HG03139 (cell line): ENCODE results near the gene MRPL14.
"Not testable (repeated sequence)": the region's sequence is repeated elsewhere in the genome, so short reads cannot be mapped to it uniquely, and the experiment has no call there.

Experiments
- ATAC-seq: cut with Tn5 transposase; IDR thresholded peaks from one replicate; pipeline ENCODE4 v1.9.1; 2021; ENCODE audit not compliant: unreplicated experiment

The MRPL14 gene

DNA sequence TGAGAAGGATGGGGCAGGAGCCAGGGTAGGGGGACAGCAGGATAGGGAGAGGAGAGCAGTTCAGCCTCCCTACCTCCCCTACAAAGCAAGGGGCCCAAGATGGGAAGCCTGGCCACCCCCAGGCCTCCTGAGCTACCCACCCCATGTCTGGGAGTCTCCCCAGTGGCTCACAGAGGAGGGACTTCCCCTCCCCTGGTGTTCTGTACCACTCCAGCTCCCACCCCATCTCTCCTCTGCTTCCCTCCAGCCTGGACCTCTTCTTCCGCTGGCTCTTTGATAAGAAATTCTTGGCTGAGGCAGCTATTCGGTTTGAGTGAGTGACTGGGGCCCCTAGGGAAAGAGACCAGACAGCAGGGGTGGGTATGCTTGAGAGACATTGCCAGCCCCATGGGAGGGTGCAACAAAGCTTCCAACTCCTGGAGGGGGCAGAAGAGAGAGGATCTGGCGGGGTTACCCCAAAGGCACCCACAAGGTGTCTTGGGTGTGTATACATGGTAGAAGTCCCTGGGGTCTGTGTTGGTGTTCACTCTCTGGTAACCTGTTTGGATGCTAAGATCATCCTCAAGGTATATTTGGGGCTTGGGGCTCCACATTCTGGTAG lies 23.2 kb upstream of the MRPL14 start:
- ATAC-seq = no peak

DNA sequence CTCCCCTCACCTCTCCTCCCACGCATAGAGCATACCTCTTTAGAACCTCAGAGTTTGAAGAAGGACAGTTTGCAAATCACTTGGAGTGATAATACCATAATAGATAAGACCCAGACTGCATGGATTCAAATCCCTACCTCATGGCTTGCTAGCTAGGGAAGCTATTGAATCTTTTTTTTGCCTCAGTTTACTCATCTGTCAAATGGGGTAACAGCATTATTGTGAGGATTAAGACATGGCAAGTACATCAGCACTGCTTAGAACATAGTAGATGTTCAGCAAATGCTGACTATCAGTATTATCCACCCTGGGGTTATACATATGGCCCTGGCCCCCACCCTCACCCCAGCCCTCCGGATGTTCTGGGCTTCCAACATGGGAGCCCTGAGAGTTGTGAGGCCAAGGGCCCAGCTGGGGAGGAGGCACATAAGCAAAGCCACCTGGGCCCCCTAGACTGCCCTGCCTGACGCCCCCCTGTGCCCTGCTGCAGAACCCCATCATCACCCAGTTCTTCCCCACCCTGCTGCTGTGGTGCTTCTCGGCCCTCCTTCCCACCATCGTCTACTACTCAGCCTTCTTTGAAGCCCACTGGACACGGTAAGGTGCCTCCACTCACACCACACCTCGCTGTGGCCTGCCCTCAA lies 22.2 kb upstream of the MRPL14 start:
- ATAC-seq = no peak

DNA sequence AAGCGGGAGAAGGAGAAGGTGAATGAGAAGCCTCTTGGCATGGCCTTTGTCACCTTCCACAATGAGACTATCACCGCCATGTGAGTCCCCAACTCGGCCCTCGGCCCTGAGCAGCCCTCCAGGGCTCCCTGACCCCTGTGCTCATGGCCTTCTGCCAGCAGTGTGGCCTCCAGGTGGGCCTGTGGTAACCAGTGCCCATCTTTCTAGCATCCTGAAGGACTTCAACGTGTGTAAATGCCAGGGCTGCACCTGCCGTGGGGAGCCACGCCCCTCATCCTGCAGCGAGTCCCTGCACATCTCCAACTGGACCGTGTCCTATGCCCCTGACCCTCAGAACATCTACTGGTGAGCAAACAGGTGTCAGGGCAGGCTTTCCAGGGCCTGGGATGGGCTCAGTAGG lies 21.1 kb upstream of the MRPL14 start:
- ATAC-seq = no peak

DNA sequence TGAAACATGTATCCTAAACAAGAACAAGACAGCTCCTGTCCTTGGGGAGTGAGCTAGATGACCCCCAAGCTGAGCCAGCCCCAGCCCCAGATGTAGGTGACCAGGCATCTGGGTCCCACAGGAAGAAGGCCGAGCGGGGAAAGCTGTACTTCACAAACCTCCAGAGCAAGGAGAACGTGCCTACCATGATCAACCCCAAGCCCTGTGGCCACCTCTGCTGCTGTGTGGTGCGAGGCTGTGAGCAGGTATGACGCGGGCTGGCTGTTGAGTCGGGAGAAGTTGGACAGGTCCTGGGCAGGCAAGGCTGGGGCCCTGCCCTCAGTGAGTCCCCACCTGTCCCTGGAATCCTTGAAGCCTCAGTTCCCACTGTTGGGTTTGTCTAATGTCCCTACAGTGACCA lies 20.0 kb upstream of the MRPL14 start:
- no peak for ATAC-seq

DNA sequence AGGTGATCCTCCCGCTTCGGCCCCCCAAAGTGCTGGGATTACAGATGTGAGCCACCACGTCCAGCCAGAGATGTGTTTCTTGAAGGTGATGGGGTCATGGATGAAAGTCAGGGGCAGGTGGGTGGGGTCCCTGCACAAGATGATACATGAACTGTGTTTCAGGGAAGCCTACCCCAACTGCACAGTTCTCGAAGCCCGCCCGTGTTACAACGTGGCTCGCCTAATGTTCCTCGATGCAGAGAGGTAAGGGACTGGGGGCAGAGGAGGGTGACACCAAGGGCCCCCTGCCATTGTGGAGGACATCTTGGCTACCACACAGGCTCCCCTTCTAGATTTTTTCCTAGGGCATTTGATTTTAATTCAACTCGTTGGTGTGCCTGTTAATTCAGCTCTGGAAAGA lies 19.4 kb upstream of the MRPL14 start:
- no peak for ATAC-seq

DNA sequence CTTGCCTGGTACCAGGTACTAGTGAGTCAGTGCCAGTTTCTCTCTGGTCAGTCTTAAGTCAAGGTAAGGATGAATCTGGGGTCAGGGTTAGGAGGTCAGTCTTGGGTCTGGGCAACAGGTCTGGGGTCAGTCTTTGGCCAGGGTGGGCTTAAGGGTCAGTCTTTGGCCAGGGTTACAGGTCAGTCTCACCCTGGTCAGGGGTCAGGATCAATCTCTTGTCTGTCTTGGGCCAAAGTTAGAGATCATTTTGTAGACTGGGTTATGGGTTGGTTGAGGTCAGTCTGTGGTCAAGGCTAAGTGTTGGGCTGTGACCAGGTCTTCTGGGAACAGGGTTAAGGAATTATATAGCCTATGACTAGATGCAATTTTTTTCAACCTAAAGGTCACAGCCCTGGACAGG lies 18.6 kb upstream of the MRPL14 start:
- ATAC-seq = no peak

DNA sequence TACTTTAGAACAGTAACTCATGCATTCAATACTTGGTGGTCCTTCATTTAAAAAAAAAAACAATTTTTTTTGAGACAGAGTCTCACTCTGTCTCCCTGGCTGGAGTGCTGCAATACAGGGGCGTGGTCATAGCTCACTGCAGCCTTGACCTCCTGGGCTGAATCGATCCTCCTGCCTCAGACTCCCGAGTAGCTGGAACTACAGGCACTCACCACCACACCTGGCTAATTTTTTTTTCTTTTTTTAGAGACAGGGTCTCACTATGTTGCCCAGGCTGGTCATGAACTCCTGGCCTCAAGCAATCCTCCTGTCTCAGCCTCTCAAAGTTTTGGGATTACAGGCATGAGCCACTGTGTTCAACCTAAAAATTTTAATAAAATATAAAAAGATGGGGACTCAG lies 17.3 kb upstream of the MRPL14 start:
- not testable (repeated sequence) for ATAC-seq

DNA sequence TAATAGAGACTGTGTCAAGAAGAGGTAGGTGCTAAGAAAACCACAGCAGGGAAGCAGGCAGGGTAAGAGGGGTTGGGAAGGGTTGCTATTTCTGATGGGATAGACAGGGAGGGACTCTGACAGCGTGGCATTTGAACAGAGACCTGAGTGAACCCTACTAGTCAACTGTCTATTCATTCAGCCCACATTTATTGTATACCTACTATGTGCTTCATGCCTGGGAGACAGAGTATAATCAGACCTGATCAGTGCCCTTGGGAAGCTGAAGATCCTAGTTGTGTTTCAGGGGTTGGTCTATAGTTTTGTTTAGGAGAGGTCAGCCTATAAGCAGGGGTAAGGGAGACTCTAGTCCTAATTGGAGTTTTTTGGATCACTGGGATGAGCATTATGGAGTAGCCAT lies 16.5 kb upstream of the MRPL14 start:
- ATAC-seq = no peak

DNA sequence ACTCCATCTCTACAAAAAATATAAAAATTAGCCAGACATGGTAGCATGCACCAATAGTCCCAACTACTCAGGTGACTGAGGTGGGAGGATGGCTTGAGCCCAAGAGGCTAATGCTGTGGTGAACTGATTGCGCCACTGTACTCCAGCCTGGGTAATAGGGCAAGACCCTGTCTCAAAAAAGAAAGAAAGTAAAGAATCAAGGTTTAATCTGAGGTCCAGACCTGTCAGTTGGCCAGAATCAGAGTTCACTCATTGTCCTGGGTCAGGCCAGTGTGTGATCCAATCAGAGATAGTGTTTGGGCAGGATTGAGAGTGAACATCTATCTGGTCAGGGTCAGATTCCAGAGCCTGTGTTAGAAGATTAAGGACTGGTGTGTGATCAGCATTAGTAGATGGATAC lies 15.6 kb upstream of the MRPL14 start:
- ATAC-seq = no peak

DNA sequence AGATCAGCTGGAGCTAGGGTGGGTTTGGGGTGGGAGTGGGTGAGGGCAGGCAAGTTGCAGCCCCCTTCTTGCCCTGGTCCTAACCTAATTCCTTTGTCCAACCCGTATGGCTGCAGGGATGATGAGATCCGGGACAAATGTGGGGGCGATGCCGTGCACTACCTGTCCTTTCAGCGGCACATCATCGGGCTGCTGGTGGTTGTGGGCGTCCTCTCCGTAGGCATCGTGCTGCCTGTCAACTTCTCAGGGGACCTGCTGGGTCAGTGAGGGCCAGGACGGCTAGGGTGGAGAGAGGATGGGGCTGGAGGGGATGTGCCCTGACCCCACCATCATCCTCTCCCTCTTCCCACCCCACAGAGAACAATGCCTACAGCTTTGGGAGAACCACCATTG lies 12.1 kb upstream of the MRPL14 start:
- ATAC-seq = no peak

DNA sequence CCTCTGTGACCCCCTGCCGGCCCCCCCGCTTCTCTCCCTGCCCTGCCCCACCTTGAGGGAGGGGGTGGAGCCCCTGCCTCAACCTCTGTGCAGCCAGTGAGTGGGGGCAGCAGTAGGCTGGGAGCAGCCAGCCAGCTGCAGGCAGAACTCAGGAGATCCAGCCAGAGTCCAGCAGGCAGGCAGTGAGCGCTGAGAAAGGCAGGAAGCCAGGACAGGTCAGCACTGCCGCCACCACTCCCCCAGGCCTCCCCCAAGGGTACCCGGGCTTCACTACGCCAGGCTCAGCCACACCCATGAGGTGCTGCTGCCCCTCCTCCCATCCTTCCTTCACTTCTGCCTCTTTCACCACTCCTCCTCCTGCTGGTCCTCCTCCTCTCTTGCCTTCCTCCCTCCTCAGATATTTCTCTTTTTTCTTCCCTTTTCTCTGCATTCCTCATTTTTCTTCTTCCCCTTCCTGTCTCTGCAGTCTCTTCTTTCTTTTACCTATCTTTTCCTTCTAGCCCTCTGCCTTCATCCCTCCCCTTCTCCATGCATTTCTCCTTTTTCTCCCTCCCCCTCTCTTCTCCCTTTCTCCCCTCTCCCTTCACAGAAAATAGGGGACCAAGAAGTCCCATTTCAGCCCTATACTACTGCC lies 11.6 kb upstream of the MRPL14 start:
- ATAC-seq = no peak

DNA sequence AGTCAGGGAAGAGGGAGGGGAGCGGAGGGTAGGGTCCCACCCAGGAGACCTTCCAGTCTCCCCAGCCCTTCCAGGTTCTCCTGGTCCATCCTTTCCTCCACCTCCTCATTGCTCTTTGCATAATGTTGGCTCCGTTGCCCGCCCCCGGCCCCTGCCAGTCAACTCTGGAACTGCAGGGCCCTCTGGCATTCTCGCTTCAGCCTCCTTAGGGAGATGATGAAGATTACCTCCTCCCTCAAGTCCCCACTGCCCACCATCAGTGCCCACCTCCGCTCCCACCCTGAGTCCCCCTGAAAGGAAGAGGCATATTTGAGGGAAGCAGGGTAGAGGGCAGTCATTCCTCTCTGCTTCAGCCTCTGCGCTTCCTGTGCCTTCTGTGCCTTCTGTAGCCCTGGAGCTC lies 8.6 kb upstream of the MRPL14 start:
- ATAC-seq = no peak

DNA sequence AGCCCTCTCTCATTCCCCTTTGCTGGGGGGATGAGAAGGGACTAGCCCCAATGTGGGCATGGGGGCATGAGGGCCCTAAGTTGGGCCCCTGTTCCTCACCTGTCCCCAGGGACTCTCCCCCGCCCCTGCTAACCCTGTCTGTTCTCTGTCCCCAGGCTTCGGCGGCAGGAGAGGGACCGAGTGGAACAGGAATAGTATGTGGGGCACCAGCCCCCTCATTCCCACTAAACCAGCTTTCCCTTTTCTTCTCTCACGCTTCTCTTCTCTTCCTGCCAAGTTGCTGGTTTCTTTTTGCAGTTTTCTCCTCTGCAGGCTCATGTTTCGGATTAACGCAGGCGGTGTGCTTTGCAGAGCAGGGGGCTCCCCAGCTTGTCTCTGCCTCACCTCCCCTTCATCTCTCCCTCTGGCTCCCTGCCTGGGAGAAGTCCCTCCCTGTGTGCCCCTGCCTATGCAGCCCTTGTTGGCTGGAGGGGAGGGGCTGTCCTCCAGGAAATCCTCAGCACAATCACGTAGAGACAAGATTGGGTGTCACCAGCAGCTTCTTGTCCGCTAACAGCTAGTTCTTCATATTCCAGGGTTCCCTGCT lies 8.0 kb upstream of the MRPL14 start:
- no peak for ATAC-seq

DNA sequence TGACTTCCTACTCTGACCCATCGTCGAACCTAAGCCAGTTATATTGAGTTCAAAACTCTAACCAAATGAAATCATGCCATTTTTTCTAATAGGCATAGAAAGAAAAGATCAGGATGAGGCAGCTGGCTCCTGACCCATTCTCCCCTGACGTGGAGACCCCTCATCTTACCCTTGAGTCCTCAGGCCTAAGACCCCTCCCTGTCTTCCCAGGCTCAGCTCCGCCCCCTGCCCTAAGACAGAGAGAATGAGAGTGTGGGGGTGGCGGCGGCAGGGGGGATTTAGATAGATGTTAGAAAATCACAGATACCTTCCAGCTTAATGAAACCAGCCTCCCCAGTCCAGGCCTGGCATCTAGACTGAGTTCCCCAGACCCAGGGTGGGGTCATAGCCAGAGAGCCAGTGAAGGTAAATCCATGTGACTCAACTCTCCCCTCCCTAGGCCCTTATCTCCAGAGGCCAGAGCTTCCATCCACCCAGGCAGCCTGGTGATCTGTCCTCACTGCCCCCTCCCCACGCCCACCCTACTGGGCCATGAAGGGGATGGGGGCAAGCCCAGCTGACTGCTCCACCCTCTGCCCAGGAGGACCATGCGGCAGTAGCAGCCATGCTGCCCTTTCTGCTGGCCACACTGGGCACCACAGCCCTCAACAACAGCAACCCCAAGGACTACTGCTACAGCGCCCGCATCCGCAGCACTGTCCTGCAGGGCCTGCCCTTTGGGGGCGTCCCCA lies 6.9 kb upstream of the MRPL14 start:
- ATAC-seq = no peak

DNA sequence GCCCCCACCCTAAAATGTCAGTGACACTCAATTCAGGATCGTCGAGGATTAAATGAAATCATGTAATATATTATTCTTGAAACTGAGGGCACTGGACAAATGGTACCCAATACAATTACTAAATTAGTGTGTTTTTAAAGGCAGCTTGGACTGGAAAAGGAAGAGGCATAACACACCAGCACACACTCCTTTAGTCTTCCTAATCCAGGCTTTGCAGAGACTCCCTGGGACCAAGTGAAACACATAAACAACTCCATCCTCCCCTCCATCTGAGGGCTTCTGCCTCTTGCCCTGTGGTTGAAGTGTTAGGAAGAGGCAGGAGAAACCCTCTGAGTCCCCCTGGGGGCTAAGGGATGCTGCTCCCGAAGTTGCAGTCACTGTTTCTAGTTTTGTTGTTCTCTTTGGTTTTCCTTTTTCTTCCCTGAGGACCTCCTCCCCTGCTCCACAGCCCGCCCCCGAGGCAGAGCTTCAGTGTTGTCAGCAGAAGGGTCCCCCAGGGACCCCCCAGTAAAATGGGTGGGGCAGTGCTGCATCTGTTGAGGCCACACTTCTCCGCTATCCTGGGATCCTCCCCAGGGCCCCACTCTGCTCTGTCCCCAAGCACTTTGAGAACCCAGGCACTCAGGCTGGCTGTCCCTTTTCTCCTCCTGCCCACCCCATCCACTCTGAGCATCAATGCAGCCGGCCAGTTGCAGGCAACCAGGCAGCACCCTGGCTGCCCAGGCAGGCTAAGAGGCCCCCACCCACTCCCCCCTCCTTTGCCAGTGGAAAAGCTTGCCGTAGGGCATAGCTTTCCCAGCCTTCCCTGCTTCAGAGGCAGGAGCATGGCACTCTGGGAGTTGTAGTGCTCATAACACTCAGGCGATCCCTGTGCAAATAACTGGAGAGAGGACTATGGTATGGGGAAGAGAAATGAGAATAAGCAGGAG lies 6.0 kb upstream of the MRPL14 start:
- no peak for ATAC-seq

DNA sequence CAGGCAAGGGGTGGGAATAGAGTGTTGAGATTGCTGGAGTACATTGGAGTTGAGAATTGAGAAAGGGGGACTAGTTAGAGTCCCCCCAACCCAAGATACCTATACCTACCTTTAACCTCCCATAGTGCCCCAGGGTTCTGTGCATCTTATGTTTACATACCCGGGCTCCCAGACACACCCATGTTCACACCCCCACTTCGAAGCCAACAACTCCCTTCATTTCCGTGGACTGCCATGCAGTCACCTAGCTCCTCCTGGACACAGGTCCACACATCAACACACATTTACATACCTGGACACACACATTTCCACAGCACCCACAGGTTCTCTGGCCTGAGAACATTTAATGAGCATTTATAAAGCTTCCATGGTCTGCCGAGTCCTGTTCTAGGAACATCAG lies 5.2 kb upstream of the MRPL14 start:
- no peak for ATAC-seq

DNA sequence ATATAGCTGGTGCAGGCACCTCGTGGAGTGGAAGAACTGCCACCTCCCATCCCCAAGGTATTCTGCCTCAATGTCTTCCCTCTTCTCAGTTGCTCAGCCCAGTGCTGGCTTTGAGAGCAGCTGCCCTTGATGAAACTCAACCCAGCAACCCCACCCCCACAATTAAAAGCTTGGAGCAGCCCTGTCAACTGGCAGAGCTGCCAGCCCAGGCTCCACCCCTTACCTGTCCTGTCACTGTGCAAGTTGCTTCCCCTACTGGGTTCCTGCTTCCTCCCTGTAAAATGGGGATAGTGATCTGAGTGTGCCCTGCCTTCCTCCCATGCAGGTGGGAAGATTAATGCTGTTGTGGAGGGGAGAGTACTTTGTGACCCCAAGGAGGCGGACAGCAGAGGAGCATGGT lies 4.6 kb upstream of the MRPL14 start:
- ATAC-seq = no peak

DNA sequence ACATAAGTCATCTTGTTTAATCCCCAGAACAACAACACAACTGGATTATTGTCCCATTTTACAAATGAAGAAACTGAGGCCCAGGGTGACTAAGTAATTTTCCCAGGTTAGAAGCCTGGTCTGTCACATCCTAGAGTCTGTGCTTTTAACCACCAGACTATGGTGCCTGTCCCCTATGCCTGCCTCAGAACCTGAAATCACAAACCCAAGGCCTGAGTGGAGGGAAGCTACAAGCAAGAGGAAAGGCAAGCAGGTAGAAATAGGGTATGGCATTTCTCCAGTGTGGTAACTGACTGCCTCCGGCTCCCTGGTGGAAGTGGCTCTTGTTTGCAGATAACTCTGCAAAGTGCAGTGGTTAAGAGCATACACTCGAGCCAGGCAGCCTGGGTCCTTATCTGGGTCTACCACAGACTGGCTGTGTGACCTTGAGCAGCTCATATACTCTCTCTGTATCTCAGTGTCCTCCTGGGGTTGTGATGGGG lies 2.6 kb upstream of the MRPL14 start:
- ATAC-seq = no peak

DNA sequence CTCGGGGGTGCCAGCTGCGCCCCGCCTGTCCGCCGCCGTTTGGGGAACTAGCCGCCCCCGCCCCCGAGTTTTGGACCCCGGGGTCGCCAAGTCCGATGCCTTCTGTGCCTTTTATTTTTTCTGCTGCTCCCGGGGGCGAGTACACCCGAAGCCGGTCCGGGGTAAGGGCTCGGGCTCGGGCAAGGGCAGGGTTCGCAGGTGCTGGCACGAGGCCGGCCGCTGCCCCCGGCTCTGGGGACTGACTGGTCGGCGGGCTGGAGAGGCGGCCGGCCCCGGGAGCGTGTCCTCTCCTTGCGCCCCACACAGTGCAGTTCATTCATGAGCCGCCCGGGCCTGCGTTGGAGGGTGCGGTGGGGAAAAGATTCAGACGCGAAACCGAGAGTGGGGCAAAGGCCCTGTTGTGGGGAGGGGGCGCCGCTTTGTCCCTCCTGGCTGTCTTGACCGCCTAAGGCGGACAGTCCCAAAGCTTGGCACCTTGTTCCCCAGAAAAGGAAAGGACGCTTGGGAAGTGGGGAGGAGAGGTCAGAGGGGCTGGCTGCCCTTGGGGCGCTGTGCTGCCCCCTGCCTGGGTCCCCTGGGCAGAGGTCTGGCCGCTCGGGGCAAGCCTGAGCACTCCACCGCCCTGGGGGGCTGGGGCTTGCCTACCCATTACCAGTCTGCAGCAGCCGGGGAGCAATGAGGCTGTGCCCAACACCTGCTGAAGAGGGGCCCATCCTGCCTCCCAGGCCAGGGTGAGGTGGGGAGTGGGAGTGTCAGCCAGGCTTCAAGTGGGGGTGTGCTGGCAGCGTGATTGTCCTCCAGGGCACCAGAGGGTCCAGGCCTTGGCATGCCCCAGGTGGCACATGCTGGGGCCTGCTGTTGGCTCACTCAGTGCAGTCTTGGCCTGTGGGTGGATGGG lies 1.0 kb upstream of the MRPL14 start:
- no peak for ATAC-seq
